Endothelial cell of umbilical vein (primary cell): ENCODE measurements around the gene DDX3Y. TPM values are rescaled to one million over a fixed set of nuclear protein-coding genes. Genes with fewer than 3 reads are reported as not detected.
A peak's percentile ranks its signal among the peaks of the same experiment; 100 is the strongest.

Source experiments
- BruUV-seq: library from RNA; stranded (reverse); fragments of 400-500 nt; replicated peaks from 2 replicates; lab custom pipeline; 2021; lab: Mats Ljungman, UMichigan
- CTCF ChIA-PET: fragments of 300-600, 350-600 bp; sonication (Branson Sonifier 250); formaldehyde crosslinking; loops from one replicate; lab custom pipeline; 2021; ENCODE audit warnings: antibody characterized with exemption, inconsistent platforms; lab: Charles Lee
- POLR2A ChIA-PET: fragments of 300-600, 350-600 bp; sonication (Branson Sonifier 250); formaldehyde crosslinking; loops from one replicate; lab custom pipeline; 2021; ENCODE audit warnings: antibody characterized with exemption, inconsistent platforms; lab: Charles Lee
- DNase-seq: peaks from one replicate; pipeline ENCODE4 v3.0.0-alpha.2; 2011; ENCODE audit warnings: low read depth, low spot score
- FAIRE-seq: peaks from 2 replicates; lab custom pipeline; 2011; peaks lifted over from hg19 to GRCh38; lab: Jason Lieb, UNC
- H2AFZ ChIP-seq: 2 replicates; pipeline ENCODE4 v1.6.0; 2012; ENCODE audit warnings: low read depth, low read length, control low read depth, inconsistent platforms
- H3K27ac ChIP-seq: 2 replicates; pipeline ENCODE4 v1.5.1; 2011; ENCODE audit warnings: low read depth, mild to moderate bottlenecking, control low read depth, low read length, moderate library complexity; ENCODE audit not compliant: insufficient read depth
- H3K27me3 ChIP-seq, 2 experiments: 2 replicates each; pipeline versions ENCODE4 v1.6.0 to v1.6.1; 2011; ENCODE audit warnings: low read length in 2 of 2, mixed read lengths in 1 of 2; ENCODE audit not compliant: control insufficient read depth in 2 of 2, insufficient read depth in 2 of 2
- H3K36me3 ChIP-seq, 2 experiments: 2 replicates in 1 of 2; 3 replicates in 1 of 2; pipeline ENCODE4 v1.5.1; 2011; ENCODE audit warnings: low read length in 2 of 2, mild to moderate bottlenecking in 1 of 2, moderate library complexity in 1 of 2; ENCODE audit not compliant: control insufficient read depth in 2 of 2, insufficient read depth in 2 of 2; ENCODE audit errors: extremely low read depth in 1 of 2
- H3K4me1 ChIP-seq: 3 replicates; pipeline ENCODE4 v1.5.1; 2011; ENCODE audit warnings: mild to moderate bottlenecking, low read length; ENCODE audit not compliant: control insufficient read depth, insufficient read depth; ENCODE audit errors: extremely low read depth
- H3K4me2 ChIP-seq: 2 replicates; pipeline ENCODE4 v1.6.1; 2011; ENCODE audit warnings: low read length, control low read depth, mixed read lengths; ENCODE audit not compliant: insufficient read depth
- H3K4me3 ChIP-seq, 3 experiments: fragments of 200-600 bp in 1 of 3; sonication (generic), shearing (Covaris generic) in 1 of 3; replicated peaks in 1 of 3; 2 replicates each; pipeline ENCODE4 v1.5.1; 2011 to 2016; ENCODE audit warnings: control low read depth in 3 of 3, low read length in 3 of 3, mild to moderate bottlenecking in 2 of 3, inconsistent platforms in 1 of 3, low read depth in 1 of 3, moderate library complexity in 1 of 3; ENCODE audit not compliant: insufficient read depth in 1 of 3
- H3K79me2 ChIP-seq: 2 replicates; pipeline ENCODE4 v1.6.0; 2012; ENCODE audit warnings: low read length, inconsistent platforms; ENCODE audit not compliant: control insufficient read depth, insufficient read depth
- H3K9ac ChIP-seq: replicated peaks from 2 replicates; pipeline ENCODE3; 2011; ENCODE audit warnings: low read length, control low read depth; ENCODE audit not compliant: insufficient read depth; ENCODE audit errors: extremely low read depth
- H3K9me1 ChIP-seq: replicated peaks from 3 replicates; pipeline ENCODE4 v1.6.0; 2011; ENCODE audit warnings: mild to moderate bottlenecking, low read length; ENCODE audit not compliant: control insufficient read depth, insufficient read depth; ENCODE audit errors: extremely low read depth
- H3K9me3 ChIP-seq: replicated peaks from 2 replicates; pipeline ENCODE4 v1.5.1; 2012; ENCODE audit warnings: low read length, inconsistent platforms; ENCODE audit not compliant: control insufficient read depth, insufficient read depth
- H4K20me1 ChIP-seq: replicated peaks from 2 replicates; pipeline ENCODE3; 2011; ENCODE audit warnings: mild to moderate bottlenecking, low read length; ENCODE audit not compliant: control insufficient read depth, insufficient read depth; ENCODE audit errors: extremely low read depth
- CTCF ChIP-seq, 2 donors: IDR thresholded peaks; 1 replicate in 1 of 2; 2 replicates in 1 of 2; pipeline ENCODE4 v1.5.1; 2011; ENCODE audit warnings: low read length in 2 of 2, mild to moderate bottlenecking in 2 of 2, moderate library complexity in 2 of 2, control low read depth in 1 of 2, inconsistent platforms in 1 of 2, low read depth in 1 of 2; ENCODE audit not compliant: insufficient read depth in 1 of 2; ENCODE audit errors: extremely low read depth in 1 of 2
- FOS ChIP-seq: IDR thresholded peaks from 2 replicates; pipeline ENCODE4 v1.6.1; 2011; ENCODE audit warnings: mild to moderate bottlenecking, low read length, moderate library complexity, borderline replicate concordance; ENCODE audit not compliant: insufficient read depth
- JUN ChIP-seq: IDR thresholded peaks from 2 replicates; pipeline ENCODE4 v1.6.1; 2011; ENCODE audit warnings: borderline replicate concordance, low read depth; ENCODE audit not compliant: insufficient read length, insufficient read depth
- MAX ChIP-seq: IDR thresholded peaks from 2 replicates; pipeline ENCODE4 v1.6.1; 2011; ENCODE audit not compliant: insufficient read depth, insufficient read length
- POLR2A ChIP-seq: IDR thresholded peaks from 2 replicates; pipeline ENCODE4 v1.6.1; 2012; ENCODE audit warnings: low read depth, mild to moderate bottlenecking, control low read depth, low read length
- POLR2AphosphoS5 ChIP-seq: IDR thresholded peaks from 2 replicates; pipeline ENCODE4 v1.6.1; 2012; ENCODE audit warnings: low read depth, mild to moderate bottlenecking, control low read depth, low read length, moderate library complexity; ENCODE audit not compliant: insufficient read depth
- dilution Hi-C: fragments of 300-500 bp; cut with MboI; formaldehyde crosslinking; loops from one replicate; pipeline ENCODE4 v1.15.0; 2019; ENCODE audit warnings: low sequenced_read_pairs; ENCODE audit not compliant: extremely low pct_ligation_motif_present
- intact Hi-C: fragments of 100-400 bp; cut with micrococcal nuclease; formaldehyde crosslinking; loops from one replicate; pipeline ENCODE4 v1.10.0; 2022
- polyA plus RNA-seq, 4 experiments: library from polyadenylated mRNA; depleted of rRNA in 3 of 4; stranded (reverse) in 3 of 4; unstranded in 1 of 4; fragments of >200 nt; gene quantifications; 2 replicates each; pipeline versions ENCODE4 v1.2.1 to v1.2.3, GENCODE V29; 2011 to 2012; ENCODE audit warnings: missing spikeins in 1 of 4
- total RNA-seq: library from RNA; stranded (reverse); gene quantifications from 2 replicates; pipeline ENCODE4 v1.2.3, GENCODE V29; 2021

DDX3Y gene
- total and polyA plus RNA-seq, 2 donors (not counting 3 experiments of a cell fraction or from before 2014, with no cell fraction given) = 20.5 to 59.1 TPM

- Histone ChIP-seq H4K20me1 (no peaks in the 10 kb centered on the region), H3K4me3 (no peak overlapping the region), H3K79me2 (no peaks in the 10 kb centered on the region), H3K27ac (no peak overlapping the region), H3K9me1 (no peaks in the 10 kb centered on the region), H2AFZ (no peak overlapping the region), H3K4me2 (no peak overlapping the region), H3K9ac (no peak overlapping the region), H3K9me3 (no peaks in the 10 kb centered on the region), H3K36me3 (no peaks in the 10 kb centered on the region), H3K4me1 (peaks cover 8% of the 10 kb centered on the region), H3K27me3 (no peaks in the 10 kb centered on the region)
- TF ChIP-seq CTCF (IDR thresholded peaks at IDR 0.05; ENCODE audit: extremely low read depth in 1 of 2, insufficient read depth in 1 of 2, low read depth in 1 of 2, low read length in 2 of 2) = no peak
- no peak for TF ChIP-seq MAX
- no peak for TF ChIP-seq FOS
- TF ChIP-seq POLR2A = no peak
- intact Hi-C loops (no loop called here), dilution Hi-C loops (no loop called here)
- FAIRE-seq (no peak), DNase-seq (no peak)
- BruUV-seq = no TSS peak
- CTCF ChIA-PET = interaction anchor here (1.4 kb wide), 1 partner anchor 445 kb away, joined by 5 read pairs; no protein-coding TSS in a partner anchor
- POLR2A ChIA-PET = no interaction called here
Measured at GRCh38 chrY:12898604-12899003, 6.1 kb upstream of the DDX3Y start.

GRCh38 chrY:12905517-12905872, 827 bp downstream of the DDX3Y start:
- peaks cover 6% of the 10 kb centered on the region for H3K4me1 ChIP-seq
- H2AFZ ChIP-seq = peak overlapping the region; percentile 72
- POLR2A ChIA-PET = no interaction called here
- dilution Hi-C loops = no loop called here
- no peaks in the 10 kb centered on the region for H3K9me3 ChIP-seq
- H3K4me2 ChIP-seq = peak overlapping the region; percentile 98
- DNase-seq (peak; percentile 77), FAIRE-seq (peak; percentile 78)
- H3K9me1 ChIP-seq = no peaks in the 10 kb centered on the region
- no peaks in the 10 kb centered on the region for H3K27me3 ChIP-seq
- CTCF ChIA-PET = interaction anchor here (1.0 kb wide), 1 partner anchor 438 kb away, joined by 4 read pairs; no protein-coding TSS in a partner anchor
- peaks cover 60% of the 10 kb centered on the region for H3K79me2 ChIP-seq
- no peaks in the 10 kb centered on the region for H3K36me3 ChIP-seq
- peak overlapping the region; percentile 100 for H3K9ac ChIP-seq
- intact Hi-C loops = loop anchor here (2.0 to 10.0 kb wide), 4 partner anchors 241 to 799 kb away; partner anchors contain the start of gene TMSB4Y
- BruUV-seq = no TSS peak
- TF ChIP-seq POLR2AphosphoS5 (peak; percentile 13), JUN (no peak)
- H3K27ac ChIP-seq = peak overlapping the region; percentile 100
- peak overlapping the region; percentile 83 to 100 (median 98) for H3K4me3 ChIP-seq
- H4K20me1 ChIP-seq = peaks cover 3% of the 10 kb centered on the region
